PC-9 (cell line): ENCODE data around the gene IFT20. TPM values are rescaled to one million over a fixed set of nuclear protein-coding genes. Genes with fewer than 3 reads are reported as not detected.
A peak's percentile ranks its signal among the peaks of the same experiment; 100 is the strongest.

Experiments used
- BruUV-seq: library from RNA; stranded (reverse); fragments of 400-500 nt; replicated peaks from 2 replicates; lab custom pipeline; 2021; lab: Mats Ljungman, UMichigan
- CTCF ChIA-PET: fragments of 300-600 bp; sonication (Branson Sonifier 250); formaldehyde crosslinking; loops from one replicate; lab custom pipeline; 2022; ENCODE audit warnings: antibody characterized with exemption; lab: Charles Lee
- POLR2A ChIA-PET: fragments of 300-600 bp; sonication (Branson Sonifier 250); formaldehyde crosslinking; loops from one replicate; lab custom pipeline; 2022; ENCODE audit warnings: antibody characterized with exemption; ENCODE audit not compliant: unreplicated experiment; lab: Charles Lee
- DNase-seq, 2 experiments: peaks; one replicate each; pipeline versions ENCODE4 v3.0.0 to v3.0.0-alpha.2; 2015 to 2022; ENCODE audit warnings: mixed read lengths in 1 of 2
- H2AFZ ChIP-seq: fragments of 200-600 bp; sonication (generic); 2 replicates; pipeline ENCODE4 v1.8.1; 2017; ENCODE audit warnings: antibody characterized with exemption
- H3F3A ChIP-seq: fragments of 200-600 bp; sonication (generic); 2 replicates; pipeline ENCODE4 v1.8.1; 2017; ENCODE audit warnings: antibody characterized with exemption, mild to moderate bottlenecking, low read depth; ENCODE audit not compliant: insufficient read depth
- H3K27ac ChIP-seq: fragments of 200-600 bp; sonication (generic); 2 replicates; pipeline ENCODE4 v1.6.1; 2016; ENCODE audit warnings: mixed run types
- H3K27me3 ChIP-seq: fragments of 200-600 bp; sonication (generic); 2 replicates; pipeline ENCODE4 v1.6.1; 2016; ENCODE audit warnings: low read depth, mixed run types; ENCODE audit not compliant: insufficient read depth
- H3K36me3 ChIP-seq: fragments of 200-600 bp; sonication (generic); 2 replicates; pipeline ENCODE4 v1.6.1; 2016; ENCODE audit warnings: low read depth, mixed run types
- H3K4me1 ChIP-seq: fragments of 200-600 bp; sonication (generic); replicated peaks from 2 replicates; pipeline ENCODE4 v1.6.1; 2016; ENCODE audit warnings: mixed run types; ENCODE audit not compliant: insufficient read depth
- H3K4me2 ChIP-seq: fragments of 200-600 bp; sonication (generic); 2 replicates; pipeline ENCODE4 v1.6.1; 2017; ENCODE audit warnings: mixed run types
- H3K4me3 ChIP-seq: fragments of 200-600 bp; sonication (generic); 2 replicates; pipeline ENCODE4 v1.6.1; 2016; ENCODE audit warnings: mixed run types
- H3K79me2 ChIP-seq: fragments of 200-600 bp; sonication (generic); 2 replicates; pipeline ENCODE4 v1.6.1; 2017; ENCODE audit warnings: low read depth, mixed run types
- H3K9me2 ChIP-seq: fragments of 200-600 bp; sonication (generic); 2 replicates; pipeline ENCODE4 v1.8.1; 2017; ENCODE audit warnings: mild to moderate bottlenecking; ENCODE audit not compliant: insufficient read depth
- H3K9me3 ChIP-seq: fragments of 200-600 bp; sonication (generic); 2 replicates; pipeline ENCODE4 v1.8.1; 2016; ENCODE audit warnings: low read depth; ENCODE audit not compliant: insufficient read depth
- H4K20me1 ChIP-seq: fragments of 200-600 bp; sonication (generic); 2 replicates; pipeline ENCODE4 v1.8.1; 2017; ENCODE audit not compliant: insufficient read depth
- CTCF ChIP-seq: fragments of 200-600 bp; sonication (generic); conservative IDR thresholded peaks from 2 replicates; pipeline ENCODE4 v1.6.1; 2017; ENCODE audit warnings: mixed run types, antibody characterized with exemption, mild to moderate bottlenecking, moderate library complexity
- EZH2 ChIP-seq: fragments of 200-600 bp; sonication (generic); IDR thresholded peaks from 2 replicates; pipeline ENCODE4 v1.8.0; 2017; ENCODE audit warnings: antibody characterized with exemption, low read depth
- intact Hi-C: fragments of 100-400 bp; cut with micrococcal nuclease; formaldehyde crosslinking; loops from one replicate; pipeline ENCODE4 v1.10.0; 2022; ENCODE audit not compliant: unreplicated experiment
- total RNA-seq: library from RNA; stranded (reverse); gene quantifications from 2 replicates; pipeline ENCODE4 v1.2.3, GENCODE V29; 2021

The IFT20 gene
- total RNA-seq, 1 experiment from 2014 or later, result 42.3 TPM

DNA sequence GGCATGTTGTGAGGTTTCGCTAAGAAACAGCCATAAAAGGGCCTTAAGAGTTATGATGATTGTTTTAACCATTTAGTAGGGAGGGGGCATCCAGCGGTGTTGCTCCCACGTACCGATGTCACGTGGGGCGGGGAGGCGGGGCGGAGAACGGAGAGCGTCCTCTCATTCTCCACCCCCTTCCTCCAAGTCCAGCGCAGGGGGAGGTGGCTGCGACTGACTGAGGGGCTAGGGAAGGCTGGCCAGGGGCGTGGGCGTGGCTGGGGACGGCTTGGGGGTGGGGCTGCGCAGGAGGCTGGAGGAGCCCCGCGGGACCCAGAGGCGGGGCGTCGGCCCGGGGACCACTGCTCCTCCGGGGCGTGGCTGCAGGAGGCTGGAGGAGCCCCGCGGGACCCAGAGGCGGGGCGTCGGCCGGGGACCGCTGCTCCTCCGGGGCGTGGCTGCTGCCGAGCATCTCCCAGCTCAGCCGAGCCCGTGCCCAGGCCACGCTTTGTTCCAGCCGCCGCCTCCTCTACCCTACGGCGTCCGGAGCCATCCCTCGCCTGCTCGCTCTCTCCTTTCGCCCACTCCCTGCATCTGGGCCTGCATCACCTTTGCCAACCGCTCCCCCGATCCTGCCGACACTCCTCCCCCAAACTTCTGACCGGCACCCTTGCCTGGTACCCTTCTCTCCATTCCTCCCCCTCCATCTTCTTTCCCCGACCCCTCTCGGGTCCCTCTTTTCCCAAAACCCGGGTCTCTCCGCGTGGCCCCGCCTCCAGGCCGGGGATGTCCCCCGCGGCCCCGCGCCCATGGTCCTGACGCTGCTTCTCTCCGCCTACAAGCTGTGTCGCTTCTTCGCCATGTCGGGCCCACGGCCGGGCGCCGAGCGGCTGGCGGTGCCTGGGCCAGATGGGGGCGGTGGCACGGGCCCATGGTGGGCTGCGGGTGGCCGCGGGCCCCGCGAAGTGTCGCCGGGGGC lies 36.3 kb upstream of the IFT20 start, which contains the start of gene SARM1:
Gene SARM1, plus strand, starts transcription at position 450 of the 958 bp plus-strand sequence. Its CDS starts 339 bp downstream, at position 789.
- Histone ChIP-seq H3K27me3 (no peaks in the 10 kb centered on the region), H4K20me1 (no peaks in the 10 kb centered on the region), H3K36me3 (no peaks in the 10 kb centered on the region), H3K27ac (no peak within 1 kb of the TSS), H3F3A (peaks cover 15% of the 10 kb centered on the region; the same call in 1 of the 2 replicates), H3K4me2 (peak within 1 kb of the TSS; percentile 46), H2AFZ (no peak within 1 kb of the TSS), H3K4me3 (no peak within 1 kb of the TSS), H3K9me2 (no peaks in the 10 kb centered on the region), H3K79me2 (no peaks in the 10 kb centered on the region), H3K9me3 (no peaks in the 10 kb centered on the region), H3K4me1 (peaks cover 18% of the 10 kb centered on the region)
- BruUV-seq, result no TSS peak
- no peak for TF ChIP-seq CTCF
- no peak for TF ChIP-seq EZH2
- POLR2A ChIA-PET, result no interaction called here
- intact Hi-C loops, result loop anchor here (2.0 kb wide), 1 partner anchor 53 kb away; the partner anchor contains the start of gene TMEM97
- CTCF ChIA-PET, result no interaction called here
- no peak for DNase-seq

DNA sequence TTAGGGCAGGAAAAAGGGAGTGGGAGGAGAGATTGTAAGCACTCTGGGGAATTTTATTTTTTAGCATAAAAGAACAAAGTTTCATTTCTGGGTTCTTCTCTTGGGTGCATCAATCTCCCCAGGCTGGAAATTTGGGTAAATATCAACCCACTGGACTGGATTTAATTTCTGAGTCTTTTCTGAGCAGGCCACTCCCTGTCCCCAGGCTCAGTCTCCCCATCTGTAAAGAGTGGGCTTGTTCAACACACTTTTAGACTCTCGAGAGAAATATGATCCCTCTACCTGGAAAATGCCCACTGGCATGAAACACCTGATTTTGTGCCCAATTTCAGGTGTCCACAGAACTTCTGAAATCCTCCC lies 35.5 kb upstream of the IFT20 start:
- Histone ChIP-seq H3K27me3 (no peaks in the 10 kb centered on the region), H3F3A (peaks cover 17% of the 10 kb centered on the region; the same call in 1 of the 2 replicates), H3K4me1 (peaks cover 18% of the 10 kb centered on the region), H4K20me1 (no peaks in the 10 kb centered on the region), H2AFZ (no peak overlapping the region), H3K79me2 (no peaks in the 10 kb centered on the region), H3K36me3 (no peaks in the 10 kb centered on the region), H3K4me2 (peak overlapping the region; percentile 46), H3K4me3 (no peak overlapping the region), H3K9me3 (no peaks in the 10 kb centered on the region), H3K9me2 (no peaks in the 10 kb centered on the region), H3K27ac (no peak overlapping the region)
- POLR2A ChIA-PET, result interaction anchor here (1.4 kb wide), 1 partner anchor 13 kb away, joined by 6 read pairs; the partner anchor contains the start of gene POLDIP2
- no peak for TF ChIP-seq CTCF
- no peak for TF ChIP-seq EZH2
- BruUV-seq, result no TSS peak
- CTCF ChIA-PET, result no interaction called here
- no peak for DNase-seq
- intact Hi-C loops, result no loop called here

DNA sequence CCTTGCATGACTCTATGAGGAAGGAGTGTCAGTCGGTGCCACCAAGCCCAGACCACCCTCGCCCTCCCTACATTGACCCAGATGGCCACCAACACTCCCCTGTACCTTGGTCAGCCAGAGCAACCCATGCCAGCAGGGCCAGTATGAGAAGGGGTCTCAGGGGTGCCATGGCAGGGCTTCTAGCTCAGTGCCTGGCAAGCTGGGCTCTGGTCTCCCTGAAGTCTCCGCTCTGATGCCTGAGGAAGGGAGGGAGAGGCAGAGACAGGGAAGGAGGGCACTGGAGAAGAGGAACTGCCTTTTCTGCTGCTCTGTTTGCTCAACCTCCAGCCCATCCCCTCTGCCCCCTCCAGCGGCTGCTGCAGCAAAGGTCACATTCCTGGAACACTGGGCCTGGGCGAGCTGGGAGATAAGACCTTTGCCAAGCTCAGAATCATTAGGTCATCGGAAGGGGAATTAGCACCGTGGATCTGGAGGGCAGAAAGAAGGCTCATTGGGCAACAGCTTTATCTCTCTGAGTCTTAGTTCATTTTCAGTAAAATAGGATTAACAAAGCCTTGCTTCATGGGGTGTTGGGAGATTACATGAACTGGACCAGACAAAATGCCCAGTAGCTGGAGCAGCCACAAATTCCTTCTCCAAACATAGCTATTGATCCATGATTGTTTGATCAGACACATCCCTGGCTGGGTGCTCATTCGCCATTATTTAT lies 34.9 kb upstream of the IFT20 start, which contains the start of gene VTN:
Gene VTN, minus strand, starts transcription at position 273 of the 709 bp plus-strand sequence. Its CDS starts 104 bp downstream, at position 169.
- ChIA-PET CTCF (interaction anchor here (0.6 kb wide), 3 partner anchors 46 to 122 kb away, joined by 3 to 5 read pairs (median 3); no protein-coding TSS in a partner anchor), POLR2A (interaction anchor here (0.6 to 1.4 kb wide), 2 partner anchors 13 to 1006 kb away, joined by 4 to 6 read pairs; partner anchors contain the start of gene POLDIP2)
- H3K4me1 ChIP-seq, result peaks cover 18% of the 10 kb centered on the region
- no peaks in the 10 kb centered on the region for H4K20me1 ChIP-seq
- intact Hi-C loops, result no loop called here
- BruUV-seq, result no TSS peak
- H3K27ac ChIP-seq, result no peak within 1 kb of the TSS
- no peaks in the 10 kb centered on the region for H3K79me2 ChIP-seq
- no peak within 1 kb of the TSS for H2AFZ ChIP-seq
- TF ChIP-seq CTCF (no peak), EZH2 (no peak)
- H3K9me2 ChIP-seq, result no peaks in the 10 kb centered on the region
- H3K9me3 ChIP-seq, result no peaks in the 10 kb centered on the region
- DNase-seq, result peak; percentile 45 to 73
- H3K4me3 ChIP-seq, result no peak within 1 kb of the TSS
- peaks cover 17% of the 10 kb centered on the region; the same call in 1 of the 2 replicates for H3F3A ChIP-seq
- peak within 1 kb of the TSS; percentile 46 for H3K4me2 ChIP-seq
- H3K36me3 ChIP-seq, result no peaks in the 10 kb centered on the region
- H3K27me3 ChIP-seq, result no peaks in the 10 kb centered on the region
